ENCODE results near the gene ATPAF1.

Gene ATPAF1, protein sequence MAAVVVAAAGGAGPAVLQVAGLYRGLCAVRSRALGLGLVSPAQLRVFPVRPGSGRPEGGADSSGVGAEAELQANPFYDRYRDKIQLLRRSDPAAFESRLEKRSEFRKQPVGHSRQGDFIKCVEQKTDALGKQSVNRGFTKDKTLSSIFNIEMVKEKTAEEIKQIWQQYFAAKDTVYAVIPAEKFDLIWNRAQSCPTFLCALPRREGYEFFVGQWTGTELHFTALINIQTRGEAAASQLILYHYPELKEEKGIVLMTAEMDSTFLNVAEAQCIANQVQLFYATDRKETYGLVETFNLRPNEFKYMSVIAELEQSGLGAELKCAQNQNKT

GRCh38 chr1:46667782-46668760, at the start of gene ATPAF1:
TSS of gene ATPAF1 (minus strand) at chr1:46668364. CDS start at chr1:46668322, 42 bp downstream.
- Histone ChIP-seq H3K4me3 (ENCODE audit: low read length) (peak within 1 kb of the TSS; percentile 93), H3K79me2 (ENCODE audit: low read length) (peaks cover 13% of the 10 kb centered on the region), H3K27ac (ENCODE audit: low read length) (0 out of 2 replicates have a peak within 1 kb of the TSS, but pooled peaks have one; percentile 13), H3K9ac (ENCODE audit: low read length) (peak within 1 kb of the TSS; percentile 81), H3K27me3 (ENCODE audit: low read depth, low read length) (no peaks in the 10 kb centered on the region), H2AFZ (ENCODE audit: low read depth, low read length) (peak within 1 kb of the TSS; percentile 97), H3K4me1 (ENCODE audit: low read length) (peaks cover 9% of the 10 kb centered on the region), H4K20me1 (ENCODE audit: insufficient read depth, low read length) (no peaks in the 10 kb centered on the region), H3K36me3 (replicated peaks; ENCODE audit: low read depth, low read length) (peaks cover 2% of the 10 kb centered on the region), H3K9me3 (ENCODE audit: insufficient read depth, low read length) (no peaks in the 10 kb centered on the region), H3K4me2 (ENCODE audit: low read length) (peak within 1 kb of the TSS; percentile 95)
- TF ChIP-seq, protein P1, sequence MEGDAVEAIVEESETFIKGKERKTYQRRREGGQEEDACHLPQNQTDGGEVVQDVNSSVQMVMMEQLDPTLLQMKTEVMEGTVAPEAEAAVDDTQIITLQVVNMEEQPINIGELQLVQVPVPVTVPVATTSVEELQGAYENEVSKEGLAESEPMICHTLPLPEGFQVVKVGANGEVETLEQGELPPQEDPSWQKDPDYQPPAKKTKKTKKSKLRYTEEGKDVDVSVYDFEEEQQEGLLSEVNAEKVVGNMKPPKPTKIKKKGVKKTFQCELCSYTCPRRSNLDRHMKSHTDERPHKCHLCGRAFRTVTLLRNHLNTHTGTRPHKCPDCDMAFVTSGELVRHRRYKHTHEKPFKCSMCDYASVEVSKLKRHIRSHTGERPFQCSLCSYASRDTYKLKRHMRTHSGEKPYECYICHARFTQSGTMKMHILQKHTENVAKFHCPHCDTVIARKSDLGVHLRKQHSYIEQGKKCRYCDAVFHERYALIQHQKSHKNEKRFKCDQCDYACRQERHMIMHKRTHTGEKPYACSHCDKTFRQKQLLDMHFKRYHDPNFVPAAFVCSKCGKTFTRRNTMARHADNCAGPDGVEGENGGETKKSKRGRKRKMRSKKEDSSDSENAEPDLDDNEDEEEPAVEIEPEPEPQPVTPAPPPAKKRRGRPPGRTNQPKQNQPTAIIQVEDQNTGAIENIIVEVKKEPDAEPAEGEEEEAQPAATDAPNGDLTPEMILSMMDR (IDR thresholded peaks at IDR 0.05; ENCODE audit: low read depth, low read length): no peak
- TF ChIP-seq EZH2phosphoT487 (IDR thresholded peaks at IDR 0.05; ENCODE audit: low read depth): no peak

- H3K4me3 ChIP-seq (ENCODE audit: low read length): peak overlapping the region; percentile 84
- peaks cover 19% of the 10 kb centered on the region for H3K4me1 ChIP-seq (ENCODE audit: low read length)
- no peak for TF ChIP-seq EZH2phosphoT487 (IDR thresholded peaks at IDR 0.05; ENCODE audit: low read depth)
- TF ChIP-seq, protein P1 (IDR thresholded peaks at IDR 0.05; ENCODE audit: low read depth, low read length): no peak
- H3K79me2 ChIP-seq (ENCODE audit: low read length): peaks cover 21% of the 10 kb centered on the region
- peak overlapping the region; percentile 91 for H3K4me2 ChIP-seq (ENCODE audit: low read length)
- H3K27me3 ChIP-seq (ENCODE audit: low read depth, low read length): no peaks in the 10 kb centered on the region
- H3K36me3 ChIP-seq (replicated peaks; ENCODE audit: low read depth, low read length): peaks cover 4% of the 10 kb centered on the region
- no peaks in the 10 kb centered on the region for H3K9me3 ChIP-seq (ENCODE audit: insufficient read depth, low read length)
- no peak overlapping the region for H3K9ac ChIP-seq (ENCODE audit: low read length)
- H4K20me1 ChIP-seq (ENCODE audit: insufficient read depth, low read length): peaks cover 4% of the 10 kb centered on the region; the same call in 1 of the 2 replicates
- H2AFZ ChIP-seq (ENCODE audit: low read depth, low read length): no peak overlapping the region
- H3K27ac ChIP-seq (ENCODE audit: low read length): no peak overlapping the region
Observed at GRCh38 chr1:46717654-46718053, 49.5 kb upstream of the ATPAF1 start.

DNA sequence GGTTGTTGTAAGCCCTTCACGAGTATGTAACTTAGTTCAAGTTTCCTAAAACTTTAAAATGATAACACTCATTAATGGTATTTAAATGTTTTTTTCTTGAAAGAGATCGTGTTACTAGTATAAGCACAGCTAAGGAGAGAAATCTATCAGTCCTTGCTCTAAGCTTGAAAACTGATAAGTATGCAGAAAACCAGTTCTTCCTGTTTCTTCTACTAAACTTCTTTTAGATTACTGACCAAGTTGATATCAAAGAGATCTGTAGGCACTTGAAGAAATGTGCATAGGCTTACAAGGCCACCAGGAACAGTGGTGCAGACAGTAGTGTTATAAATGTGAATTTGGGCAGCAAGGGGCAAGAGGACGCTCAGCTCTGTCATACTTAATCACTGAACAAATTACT, 46.8 kb upstream of the ATPAF1 start:
- Histone ChIP-seq H3K4me3 (ENCODE audit: low read length) (no peak overlapping the region), H3K4me1 (ENCODE audit: low read length) (peaks cover 19% of the 10 kb centered on the region), H3K79me2 (ENCODE audit: low read length) (peaks cover 21% of the 10 kb centered on the region), H3K27ac (ENCODE audit: low read length) (no peak overlapping the region), H3K36me3 (replicated peaks; ENCODE audit: low read depth, low read length) (peaks cover 8% of the 10 kb centered on the region), H3K4me2 (ENCODE audit: low read length) (no peak overlapping the region), H2AFZ (ENCODE audit: low read depth, low read length) (no peak overlapping the region), H3K9ac (ENCODE audit: low read length) (no peak overlapping the region), H3K27me3 (ENCODE audit: low read depth, low read length) (no peaks in the 10 kb centered on the region), H3K9me3 (ENCODE audit: insufficient read depth, low read length) (no peaks in the 10 kb centered on the region), H4K20me1 (ENCODE audit: insufficient read depth, low read length) (peaks cover 4% of the 10 kb centered on the region; the same call in 1 of the 2 replicates)
- no peak for TF ChIP-seq EZH2phosphoT487 (IDR thresholded peaks at IDR 0.05; ENCODE audit: low read depth)
- TF ChIP-seq, protein P1 (IDR thresholded peaks at IDR 0.05; ENCODE audit: low read depth, low read length): no peak

- Histone ChIP-seq H3K79me2 (ENCODE audit: low read length) (no peaks in the 10 kb centered on the region), H3K4me3 (ENCODE audit: low read length) (no peak overlapping the region), H3K9ac (ENCODE audit: low read length) (no peak overlapping the region), H3K27me3 (ENCODE audit: low read depth, low read length) (no peaks in the 10 kb centered on the region), H3K4me1 (ENCODE audit: low read length) (no peaks in the 10 kb centered on the region), H3K27ac (ENCODE audit: low read length) (no peak overlapping the region), H4K20me1 (ENCODE audit: insufficient read depth, low read length) (no peaks in the 10 kb centered on the region), H3K9me3 (ENCODE audit: insufficient read depth, low read length) (no peaks in the 10 kb centered on the region), H3K4me2 (ENCODE audit: low read length) (no peak overlapping the region), H2AFZ (ENCODE audit: low read depth, low read length) (no peak overlapping the region), H3K36me3 (replicated peaks; ENCODE audit: low read depth, low read length) (peaks cover 28% of the 10 kb centered on the region)
- TF ChIP-seq, protein P1 (IDR thresholded peaks at IDR 0.05; ENCODE audit: low read depth, low read length): no peak
- TF ChIP-seq EZH2phosphoT487 (IDR thresholded peaks at IDR 0.05; ENCODE audit: low read depth): no peak
Observed at GRCh38 chr1:46708121-46708520, 40.0 kb upstream of the ATPAF1 start.
